ENCODE data around the gene RUSF1.

RUSF1 gene

DNA sequence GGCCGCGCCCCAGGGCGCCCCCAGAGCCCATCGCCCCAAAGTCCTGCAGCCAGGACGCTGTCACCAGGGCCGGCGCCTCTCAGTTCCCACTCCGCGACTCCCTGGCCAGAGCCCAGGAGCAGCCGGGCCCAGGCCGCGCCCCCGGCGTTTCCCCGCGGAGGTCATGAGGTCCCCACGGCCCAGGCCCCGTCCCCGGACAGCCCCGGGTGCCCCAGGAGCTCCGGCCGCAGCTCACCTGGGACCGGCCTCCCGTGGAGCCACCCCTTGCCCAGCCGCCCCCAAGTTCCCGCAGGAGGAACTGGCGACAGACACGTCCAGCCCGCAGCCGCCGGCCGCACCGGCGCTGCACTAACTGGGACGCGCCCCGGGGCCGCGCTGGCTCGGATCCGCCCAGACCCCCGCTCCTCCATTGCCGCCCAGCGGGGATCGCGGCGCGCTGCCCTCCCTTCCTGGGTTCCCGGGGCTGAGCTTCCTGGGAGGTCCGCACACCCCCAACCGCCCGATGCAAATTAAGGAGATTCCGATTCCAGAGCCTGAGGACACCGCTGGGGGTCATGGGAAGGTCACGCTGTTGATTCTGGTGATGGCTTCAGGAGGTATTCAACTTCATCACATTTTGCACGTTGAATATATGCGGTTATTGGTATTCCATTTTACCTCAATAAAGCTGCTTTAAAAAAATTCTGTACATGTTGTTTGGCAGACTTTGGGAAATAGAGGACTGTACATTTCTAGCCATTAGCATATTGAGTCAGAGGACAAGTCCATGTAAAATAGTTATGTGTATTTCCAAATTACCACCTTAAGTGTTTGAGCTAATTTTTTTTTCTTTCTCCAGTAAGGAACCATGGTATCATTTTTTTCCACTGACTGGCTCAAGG is 29.4 kb upstream of the RUSF1 start:
- Histone ChIP-seq H3K27ac (ENCODE audit: low read length) (no peak overlapping the region), H4K20me1 (ENCODE audit: insufficient read depth, low read length) (no peaks in the 10 kb centered on the region), H3K27me3 (ENCODE audit: insufficient read depth, low read length, poor library complexity) (no peaks in the 10 kb centered on the region), H3K4me2 (ENCODE audit: insufficient read depth, low read length) (no peak overlapping the region), H3K9me3 (ENCODE audit: insufficient read depth, low read length, severe bottlenecking) (no peaks in the 10 kb centered on the region), H3K4me3 (ENCODE audit: low read depth in 1 of 2, low read length in 2 of 2) (no peak overlapping the region), H3K79me2 (ENCODE audit: insufficient read depth, low read length) (no peaks in the 10 kb centered on the region), H2AFZ (ENCODE audit: low read depth, low read length) (no peak overlapping the region), H3K9ac (ENCODE audit: low read depth, low read length) (no peak overlapping the region), H3K4me1 (ENCODE audit: insufficient read depth, low read length) (no peaks in the 10 kb centered on the region), H3K36me3 (ENCODE audit: insufficient read depth, low read length) (no peaks in the 10 kb centered on the region)
- DNase-seq (no peak), ATAC-seq (ENCODE audit: insufficient read depth, low read depth) (no peak)
- TF ChIP-seq EZH2 (IDR thresholded peaks at IDR 0.05; ENCODE audit: borderline replicate concordance, low read depth, low read length, severe bottlenecking) = no peak
- TF ChIP-seq, protein P1, sequence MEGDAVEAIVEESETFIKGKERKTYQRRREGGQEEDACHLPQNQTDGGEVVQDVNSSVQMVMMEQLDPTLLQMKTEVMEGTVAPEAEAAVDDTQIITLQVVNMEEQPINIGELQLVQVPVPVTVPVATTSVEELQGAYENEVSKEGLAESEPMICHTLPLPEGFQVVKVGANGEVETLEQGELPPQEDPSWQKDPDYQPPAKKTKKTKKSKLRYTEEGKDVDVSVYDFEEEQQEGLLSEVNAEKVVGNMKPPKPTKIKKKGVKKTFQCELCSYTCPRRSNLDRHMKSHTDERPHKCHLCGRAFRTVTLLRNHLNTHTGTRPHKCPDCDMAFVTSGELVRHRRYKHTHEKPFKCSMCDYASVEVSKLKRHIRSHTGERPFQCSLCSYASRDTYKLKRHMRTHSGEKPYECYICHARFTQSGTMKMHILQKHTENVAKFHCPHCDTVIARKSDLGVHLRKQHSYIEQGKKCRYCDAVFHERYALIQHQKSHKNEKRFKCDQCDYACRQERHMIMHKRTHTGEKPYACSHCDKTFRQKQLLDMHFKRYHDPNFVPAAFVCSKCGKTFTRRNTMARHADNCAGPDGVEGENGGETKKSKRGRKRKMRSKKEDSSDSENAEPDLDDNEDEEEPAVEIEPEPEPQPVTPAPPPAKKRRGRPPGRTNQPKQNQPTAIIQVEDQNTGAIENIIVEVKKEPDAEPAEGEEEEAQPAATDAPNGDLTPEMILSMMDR (IDR thresholded peaks at IDR 0.05; ENCODE audit: borderline replicate concordance, extremely low read depth, low read length, poor library complexity, severe bottlenecking) = no peak

- no peak overlapping the region for H3K4me2 ChIP-seq (ENCODE audit: insufficient read depth, low read length)
- no peaks in the 10 kb centered on the region for H3K79me2 ChIP-seq (ENCODE audit: insufficient read depth, low read length)
- ATAC-seq (ENCODE audit: insufficient read depth, low read depth) (no peak), DNase-seq (no peak)
- H4K20me1 ChIP-seq (ENCODE audit: insufficient read depth, low read length) = no peaks in the 10 kb centered on the region
- TF ChIP-seq, protein P1 (IDR thresholded peaks at IDR 0.05; ENCODE audit: borderline replicate concordance, extremely low read depth, low read length, poor library complexity, severe bottlenecking) = no peak
- TF ChIP-seq EZH2 (IDR thresholded peaks at IDR 0.05; ENCODE audit: borderline replicate concordance, low read depth, low read length, severe bottlenecking) = no peak
- no peak overlapping the region for H3K4me3 ChIP-seq (ENCODE audit: low read depth in 1 of 2, low read length in 2 of 2)
- H3K27me3 ChIP-seq (ENCODE audit: insufficient read depth, low read length, poor library complexity) = no peaks in the 10 kb centered on the region
- H3K27ac ChIP-seq (ENCODE audit: low read length) = no peak overlapping the region
- H3K36me3 ChIP-seq (ENCODE audit: insufficient read depth, low read length) = no peaks in the 10 kb centered on the region
- no peak overlapping the region for H3K9ac ChIP-seq (ENCODE audit: low read depth, low read length)
- no peak overlapping the region for H2AFZ ChIP-seq (ENCODE audit: low read depth, low read length)
- no peaks in the 10 kb centered on the region for H3K9me3 ChIP-seq (ENCODE audit: insufficient read depth, low read length, severe bottlenecking)
- no peaks in the 10 kb centered on the region for H3K4me1 ChIP-seq (ENCODE audit: insufficient read depth, low read length)
Measured at GRCh38 chr16:31536804-31537361, 28.7 kb upstream of the RUSF1 start.

DNA sequence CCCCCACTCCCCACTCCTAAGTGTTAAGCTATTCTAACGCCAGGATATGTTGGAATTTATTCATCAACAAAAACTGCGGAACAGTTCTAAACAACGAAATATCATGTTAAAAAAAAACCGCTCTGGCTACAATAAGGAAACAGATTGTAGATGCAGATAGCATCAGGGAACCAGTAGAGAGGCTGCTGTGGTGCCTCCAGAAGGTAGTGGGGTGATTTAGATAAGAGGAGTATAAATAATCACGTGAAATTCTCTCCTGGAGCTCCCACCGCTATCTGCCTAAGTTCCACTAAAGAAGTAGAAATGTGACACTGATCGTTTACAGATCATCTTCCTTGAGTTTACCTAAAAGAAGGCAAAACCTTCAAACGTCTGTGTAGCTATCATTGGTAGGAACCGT is 27.5 kb upstream of the RUSF1 start:
- ATAC-seq (ENCODE audit: insufficient read depth, low read depth) (no peak), DNase-seq (no peak)
- H3K9me3 ChIP-seq (ENCODE audit: insufficient read depth, low read length, severe bottlenecking) = no peaks in the 10 kb centered on the region
- H3K79me2 ChIP-seq (ENCODE audit: insufficient read depth, low read length) = no peaks in the 10 kb centered on the region
- H3K4me1 ChIP-seq (ENCODE audit: insufficient read depth, low read length) = no peaks in the 10 kb centered on the region
- no peaks in the 10 kb centered on the region for H3K27me3 ChIP-seq (ENCODE audit: insufficient read depth, low read length, poor library complexity)
- TF ChIP-seq, protein P1 (IDR thresholded peaks at IDR 0.05; ENCODE audit: borderline replicate concordance, extremely low read depth, low read length, poor library complexity, severe bottlenecking) = no peak
- no peak for TF ChIP-seq EZH2 (IDR thresholded peaks at IDR 0.05; ENCODE audit: borderline replicate concordance, low read depth, low read length, severe bottlenecking)
- H3K27ac ChIP-seq (ENCODE audit: low read length) = no peak overlapping the region
- H2AFZ ChIP-seq (ENCODE audit: low read depth, low read length) = peak overlapping the region; percentile 45; the same call in 1 of the 2 replicates
- no peaks in the 10 kb centered on the region for H4K20me1 ChIP-seq (ENCODE audit: insufficient read depth, low read length)
- no peak overlapping the region for H3K4me3 ChIP-seq (ENCODE audit: low read depth in 1 of 2, low read length in 2 of 2)
- H3K4me2 ChIP-seq (ENCODE audit: insufficient read depth, low read length) = no peak overlapping the region
- no peaks in the 10 kb centered on the region for H3K36me3 ChIP-seq (ENCODE audit: insufficient read depth, low read length)
- no peak overlapping the region for H3K9ac ChIP-seq (ENCODE audit: low read depth, low read length)

All from DND-41 (cell line).